GM19372 (cell line): ENCODE measurements around the gene PRMT3.
"Not testable (repeated sequence)": the region's sequence is repeated elsewhere in the genome, so short reads cannot be mapped to it uniquely, and the experiment has no call there.

Experiments
- ATAC-seq: cut with Tn5 transposase; IDR thresholded peaks from one replicate; pipeline ENCODE4 v1.9.1; 2021; ENCODE audit warnings: mild to moderate bottlenecking, low read depth, moderate library complexity; ENCODE audit not compliant: unreplicated experiment

Gene PRMT3

DNA sequence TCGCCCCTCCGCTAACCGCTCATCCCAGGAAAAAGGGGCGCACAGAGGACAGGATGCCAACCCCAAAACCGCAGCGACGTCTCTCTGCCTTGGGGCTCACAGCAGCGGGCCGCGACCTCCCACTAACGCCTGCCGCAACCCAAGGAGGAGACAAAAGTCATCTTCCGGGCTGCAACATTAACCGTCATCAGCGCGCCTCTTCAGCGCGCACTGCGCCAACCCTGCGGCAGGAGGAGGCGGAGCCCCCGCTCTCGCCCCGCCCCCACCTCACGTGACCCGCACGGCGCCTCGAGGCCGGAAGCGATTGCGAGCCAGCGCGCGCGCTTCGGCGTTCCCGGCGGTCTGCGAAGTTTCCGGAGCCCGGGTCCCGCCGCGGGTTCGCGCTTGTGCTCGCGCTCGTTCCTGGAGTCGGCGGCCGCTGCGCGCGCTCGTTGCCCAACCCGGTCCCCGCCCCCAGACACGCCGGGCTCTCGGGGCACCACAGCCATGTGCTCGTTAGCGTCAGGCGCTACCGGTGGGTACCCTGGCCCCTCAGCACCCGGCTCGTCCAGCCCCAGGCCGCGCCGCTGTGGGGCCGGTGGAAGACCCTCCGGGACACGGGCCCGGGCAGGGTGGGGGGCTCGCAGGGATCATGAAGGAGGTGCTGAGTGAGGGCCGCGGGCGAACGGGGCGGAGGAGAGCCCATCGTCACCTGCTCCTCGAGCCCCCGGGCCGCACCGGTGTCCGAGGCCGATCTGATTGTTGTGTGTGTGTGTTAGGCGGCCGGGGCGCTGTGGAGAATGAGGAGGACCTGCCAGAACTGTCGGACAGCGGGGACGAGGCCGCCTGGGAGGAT, at the start of gene PRMT3:
Gene PRMT3, plus strand, starts transcription at position 456 of the 835 bp plus-strand sequence. Its CDS starts 31 bp downstream, at position 487.
- ATAC-seq, result peak; percentile 80

DNA sequence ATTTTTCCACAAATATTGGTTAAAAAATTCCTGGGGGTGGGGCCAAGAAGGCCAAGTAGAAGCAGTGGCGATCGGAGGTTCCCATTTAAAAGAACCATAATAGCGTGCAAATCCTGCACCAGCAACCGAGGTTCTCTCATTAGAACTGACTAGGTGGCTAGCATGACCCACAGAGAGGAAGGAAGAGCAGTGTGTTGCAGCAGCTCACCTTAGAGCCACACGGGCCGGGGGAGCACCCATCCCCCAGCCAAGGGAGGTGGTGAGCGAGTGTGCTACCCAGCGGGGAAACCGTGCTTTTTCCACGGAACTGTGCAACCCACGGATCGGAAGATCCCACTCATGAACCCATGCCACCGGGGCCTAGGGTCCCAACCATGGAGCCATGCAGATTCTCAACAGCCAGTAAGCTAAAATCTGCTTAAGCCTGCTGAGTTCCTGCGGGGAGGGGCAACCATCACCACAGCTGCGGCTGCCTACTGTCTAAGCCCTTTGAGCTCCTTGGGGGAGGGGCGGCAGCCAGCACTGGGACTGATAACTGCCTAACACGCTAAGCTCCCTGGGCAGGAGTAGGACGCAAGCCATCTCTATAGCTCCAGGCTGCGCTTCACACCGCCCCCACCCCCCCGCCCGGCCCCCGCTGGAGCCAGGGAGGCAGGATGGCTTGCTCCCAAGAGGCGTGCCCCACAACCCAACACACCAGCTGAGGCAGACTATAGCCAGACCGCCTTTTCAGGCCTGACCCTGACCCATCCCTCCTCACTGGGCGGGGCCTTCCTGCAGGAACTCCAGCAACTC, 45.0 kb upstream of the PRMT3 start:
- ATAC-seq, result no peak

DNA sequence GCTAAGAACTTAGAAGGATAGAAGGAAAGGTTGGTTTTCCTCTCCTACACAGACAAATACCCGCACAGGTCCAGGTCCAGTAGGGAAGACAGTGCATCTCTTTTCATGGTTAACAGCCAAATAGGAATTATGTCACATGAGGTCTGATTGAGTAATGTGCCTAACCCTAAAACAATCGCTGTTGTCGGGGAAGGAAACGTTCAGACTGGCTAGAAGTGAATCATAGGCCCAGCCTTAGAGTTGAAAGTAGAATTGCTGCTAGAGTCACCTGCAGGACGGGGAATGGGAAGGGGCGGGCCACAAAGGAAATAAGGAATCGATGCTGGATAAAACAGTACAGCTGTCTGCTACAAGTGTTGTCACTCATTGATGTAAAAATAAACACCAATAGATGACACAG, 36.4 kb upstream of the PRMT3 start:
- ATAC-seq, result no peak

DNA sequence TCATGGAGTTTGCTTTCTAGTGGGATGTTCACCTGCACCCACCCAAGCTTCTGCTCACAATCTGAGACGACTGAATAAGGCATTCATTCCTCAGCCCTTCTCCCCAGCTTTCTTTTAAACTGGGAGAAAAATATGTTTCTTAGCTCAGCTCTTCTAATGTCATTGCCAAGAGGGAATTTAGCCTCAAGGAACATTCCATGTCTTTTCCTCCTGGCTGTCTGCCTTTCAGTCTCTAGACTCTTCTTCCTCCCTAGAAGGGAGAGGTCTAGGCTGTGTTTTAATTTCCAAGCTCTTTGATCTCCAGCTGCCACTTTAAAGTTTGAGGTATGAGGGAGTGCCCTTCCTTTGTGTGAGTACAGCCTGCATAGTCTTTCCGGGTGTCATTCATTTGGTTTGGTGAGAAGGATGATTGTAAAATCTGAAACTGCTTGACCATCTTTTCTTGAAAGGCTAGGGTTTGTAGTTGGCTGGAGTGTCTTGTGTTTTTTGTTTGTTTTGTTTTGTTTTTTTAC, 35.7 kb upstream of the PRMT3 start:
- ATAC-seq, result no peak

DNA sequence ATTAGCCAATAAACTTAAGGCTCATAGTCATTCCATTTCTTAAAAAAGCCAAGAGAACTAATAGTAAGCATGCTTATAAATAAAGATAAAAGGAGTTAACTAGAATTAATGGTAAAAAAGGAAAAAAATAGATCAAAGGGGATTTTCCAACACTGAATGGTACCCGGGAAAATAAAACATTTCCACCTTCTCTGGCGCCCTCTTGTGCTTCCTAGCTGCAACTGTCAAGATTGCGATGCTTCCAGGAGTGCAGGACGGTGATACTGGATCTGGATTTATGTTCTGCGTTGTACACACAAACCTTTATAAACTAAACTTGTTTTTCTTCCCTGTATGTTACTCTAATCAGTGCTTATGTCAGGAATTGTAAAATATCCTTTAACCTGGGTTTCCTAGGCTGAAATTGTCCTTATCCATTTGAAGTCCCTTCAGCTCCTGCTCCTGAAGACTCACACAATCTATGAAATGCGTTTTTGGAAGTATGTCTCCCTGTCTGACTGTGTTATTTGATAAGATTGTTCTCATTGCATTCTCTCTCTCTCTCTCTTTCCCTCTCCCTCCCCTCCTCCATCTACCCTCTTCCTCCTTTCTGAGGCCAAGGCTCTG, 33.6 kb upstream of the PRMT3 start:
- no peak for ATAC-seq

DNA sequence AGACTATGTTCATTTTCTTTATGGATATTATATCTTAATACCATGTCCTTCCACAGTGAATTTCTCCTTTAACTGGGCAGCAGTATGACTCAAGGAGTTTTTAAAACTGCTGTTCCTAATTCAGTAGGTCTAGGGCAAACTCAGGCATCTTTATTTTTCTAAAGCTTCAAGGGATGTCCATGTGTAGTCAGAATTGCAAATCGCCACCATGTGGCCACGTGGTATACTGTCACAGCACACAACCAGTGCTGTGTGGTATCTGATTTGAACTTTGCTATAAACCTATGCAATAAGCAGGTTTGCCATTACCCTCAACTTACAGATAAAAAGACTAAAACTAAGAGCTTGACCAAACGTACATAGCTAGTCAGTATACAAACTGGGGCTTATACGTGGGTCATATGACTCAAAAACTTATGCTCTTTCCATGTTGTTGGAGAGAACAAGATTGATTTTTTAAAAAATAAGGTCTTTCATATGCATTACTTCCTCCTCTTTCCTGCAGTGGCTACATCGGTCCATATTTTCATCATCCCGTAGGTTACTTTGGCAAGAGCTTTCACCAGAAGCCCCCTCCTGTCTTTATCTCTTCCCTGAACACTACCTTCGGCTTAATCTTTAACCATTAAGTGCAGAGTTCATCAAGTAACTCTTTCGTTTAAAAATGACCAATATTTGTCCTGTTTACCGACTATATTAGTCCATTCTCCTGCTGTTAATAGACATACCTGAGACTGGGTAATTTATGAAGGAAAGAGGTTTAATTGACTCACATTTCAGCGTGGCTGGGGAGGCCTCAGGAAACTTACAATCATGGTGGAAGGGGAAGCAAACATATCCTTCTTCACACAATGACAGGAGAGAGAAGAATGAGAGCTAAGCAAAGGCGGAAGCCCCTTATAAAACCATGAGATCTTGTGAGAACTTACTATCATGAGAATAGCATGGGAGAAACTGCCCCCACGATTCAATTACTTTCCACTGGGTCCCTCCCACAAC, 32.0 kb upstream of the PRMT3 start:
- ATAC-seq, result peak; percentile 77

DNA sequence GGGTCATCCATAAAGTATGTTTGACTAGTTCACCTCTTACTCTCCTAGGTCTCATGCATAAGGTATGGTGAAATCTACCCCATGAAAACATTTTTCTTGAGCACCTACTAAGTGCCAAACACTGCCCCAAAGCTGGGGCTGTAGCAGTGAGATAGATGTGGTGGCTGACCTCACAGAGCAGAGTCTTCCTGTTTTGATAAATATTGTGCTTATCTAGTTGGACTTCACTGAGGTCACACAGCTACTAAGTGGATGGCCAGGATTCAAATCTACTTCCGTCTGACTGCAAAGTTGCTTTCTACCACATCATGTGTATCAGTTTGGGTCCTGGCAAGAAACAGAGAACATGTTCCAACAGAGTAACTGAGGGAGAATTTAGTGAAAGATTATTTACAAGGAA, 30.4 kb upstream of the PRMT3 start:
- ATAC-seq, result no peak

DNA sequence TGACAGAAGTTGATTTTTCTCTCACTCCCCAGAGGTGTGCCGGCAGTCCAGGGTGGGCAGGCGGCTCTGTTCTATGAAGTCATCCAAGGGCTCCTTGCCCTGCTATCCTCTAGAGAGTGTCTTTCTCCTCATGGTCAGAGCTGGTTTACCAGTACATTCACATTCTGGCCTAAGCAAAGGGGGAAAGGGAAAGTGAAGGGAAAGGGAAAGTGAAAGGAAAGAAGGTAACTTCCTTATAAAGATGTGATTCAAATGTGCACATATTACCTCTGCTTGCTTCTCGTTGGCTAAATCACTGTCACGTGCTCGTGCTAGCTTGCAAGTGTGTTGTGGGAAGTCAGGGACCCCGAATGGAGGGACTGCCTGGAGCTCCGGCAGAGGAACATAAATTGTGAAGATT, 26.9 kb upstream of the PRMT3 start:
- ATAC-seq, result no peak

DNA sequence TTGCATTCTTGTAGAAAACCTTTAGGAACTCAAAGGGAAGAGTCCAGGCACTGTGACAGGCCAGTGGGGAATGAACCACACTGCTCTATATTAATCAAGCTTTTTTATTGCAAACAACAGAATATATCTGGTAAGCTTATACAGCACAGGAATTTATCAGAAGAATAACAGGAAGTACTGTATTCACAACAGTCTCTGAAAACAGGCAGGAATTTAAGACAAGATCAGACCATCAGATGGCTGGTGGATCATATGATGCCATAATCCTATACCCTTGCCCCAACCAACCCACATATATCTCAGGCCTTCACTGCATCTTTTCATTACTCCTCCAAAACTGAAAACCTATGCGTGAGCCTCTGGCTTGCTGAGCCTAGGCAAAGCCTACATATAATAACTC, 25.0 kb upstream of the PRMT3 start:
- no peak for ATAC-seq

DNA sequence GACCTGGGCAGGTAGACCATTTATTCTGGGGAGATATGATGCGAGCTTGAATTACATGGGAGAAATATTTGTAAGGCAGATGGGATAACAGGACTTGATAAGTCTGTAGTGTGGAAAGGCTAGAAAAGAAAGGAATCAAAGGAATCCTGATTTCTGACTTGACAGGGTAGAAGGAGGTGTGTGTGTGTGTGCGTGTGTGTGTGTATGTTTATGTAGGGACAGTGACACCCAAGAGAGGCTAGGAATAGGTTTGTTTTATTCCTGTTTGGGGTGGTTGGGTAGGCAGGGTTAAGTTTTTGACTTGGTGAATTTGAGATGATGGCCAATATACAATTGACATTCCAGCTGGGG, 24.4 kb upstream of the PRMT3 start:
- ATAC-seq, result peak; percentile 14

DNA sequence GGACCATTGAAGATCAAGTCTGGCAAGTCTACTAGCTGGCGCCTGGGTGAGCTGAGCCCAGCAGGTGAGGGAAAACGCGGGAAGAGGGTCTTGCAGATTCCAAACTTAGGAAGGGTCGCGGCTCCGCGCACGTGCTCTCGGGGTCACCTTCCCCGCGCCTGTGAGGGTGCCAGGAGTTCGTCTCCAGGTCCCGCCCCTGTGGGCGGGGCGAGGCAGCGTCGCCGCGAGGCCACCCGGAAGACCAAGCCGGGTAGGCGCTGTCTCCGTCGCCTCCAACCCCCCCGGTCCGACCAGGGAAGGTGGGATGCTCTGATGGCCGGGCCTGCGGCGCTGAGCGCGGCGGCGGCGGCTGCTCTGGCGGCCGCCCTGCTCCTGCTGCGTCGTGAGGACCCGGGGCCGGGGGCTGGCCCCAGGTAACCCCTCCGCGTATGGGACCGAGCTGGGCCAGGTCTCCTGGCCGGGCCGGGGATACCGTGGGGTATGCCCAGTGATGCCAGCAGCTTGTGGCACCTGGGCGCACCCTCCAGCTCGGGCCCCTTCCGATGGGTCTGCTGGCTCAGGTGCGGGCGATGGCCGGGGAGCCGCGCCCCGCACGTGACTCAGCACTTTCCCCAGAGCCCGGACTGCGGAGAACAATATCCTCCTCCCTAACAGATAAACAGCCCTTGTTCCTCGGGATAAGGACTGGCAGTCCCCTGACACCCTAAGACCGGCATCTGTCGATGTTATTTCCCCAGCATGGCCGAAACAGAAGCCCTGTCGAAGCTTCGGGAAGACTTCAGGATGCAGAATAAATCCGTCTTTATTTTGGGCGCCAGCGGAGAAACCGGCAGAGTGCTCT, 23.8 kb upstream of the PRMT3 start, which contains the start of gene HTATIP2:
Gene HTATIP2, plus strand, starts transcription at position 215 of the 841 bp plus-strand sequence. Its CDS starts 524 bp downstream, at position 739.
- peak; percentile 95 for ATAC-seq

DNA sequence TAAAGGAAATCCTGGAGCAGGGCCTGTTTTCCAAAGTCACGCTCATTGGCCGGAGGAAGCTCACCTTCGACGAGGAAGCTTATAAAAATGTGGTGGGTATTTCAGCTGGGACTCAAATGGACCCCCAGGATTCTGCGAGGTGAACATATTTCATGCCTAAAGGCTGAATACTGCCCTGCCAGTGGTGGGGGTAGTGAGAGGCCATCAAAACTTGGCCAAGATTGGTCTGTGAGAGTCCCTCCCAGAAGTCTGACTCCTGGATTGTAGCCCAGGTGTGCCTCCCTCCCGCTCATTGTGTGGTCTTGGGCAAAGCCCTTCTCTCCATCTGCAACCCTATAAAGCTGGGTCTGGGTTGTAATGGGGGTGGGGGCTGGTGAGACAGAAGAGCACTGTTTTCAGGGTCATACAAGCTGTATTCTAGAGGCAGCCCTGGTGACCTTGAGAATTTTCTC, 23.1 kb upstream of the PRMT3 start:
- no peak for ATAC-seq

DNA sequence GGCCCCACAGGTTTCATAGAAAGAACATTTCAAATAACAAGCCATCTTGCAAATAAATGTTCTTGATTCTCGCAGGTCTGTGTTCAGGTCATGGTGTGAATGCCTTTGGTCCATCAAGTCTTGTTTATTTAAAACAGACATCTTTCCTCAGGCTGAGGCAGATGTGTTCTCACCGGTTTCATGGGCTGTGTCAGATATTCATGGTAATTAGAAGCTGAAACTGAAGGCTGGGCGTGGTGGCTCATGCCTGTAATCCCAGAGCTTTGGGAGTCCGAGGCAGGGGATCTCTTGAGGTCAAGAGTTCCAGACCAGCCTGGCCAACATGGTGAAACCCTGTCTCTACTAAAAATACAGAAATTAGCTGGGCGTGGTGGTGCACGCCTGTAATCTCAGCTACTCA, 22.1 kb upstream of the PRMT3 start:
- ATAC-seq, result not testable (repeated sequence)

DNA sequence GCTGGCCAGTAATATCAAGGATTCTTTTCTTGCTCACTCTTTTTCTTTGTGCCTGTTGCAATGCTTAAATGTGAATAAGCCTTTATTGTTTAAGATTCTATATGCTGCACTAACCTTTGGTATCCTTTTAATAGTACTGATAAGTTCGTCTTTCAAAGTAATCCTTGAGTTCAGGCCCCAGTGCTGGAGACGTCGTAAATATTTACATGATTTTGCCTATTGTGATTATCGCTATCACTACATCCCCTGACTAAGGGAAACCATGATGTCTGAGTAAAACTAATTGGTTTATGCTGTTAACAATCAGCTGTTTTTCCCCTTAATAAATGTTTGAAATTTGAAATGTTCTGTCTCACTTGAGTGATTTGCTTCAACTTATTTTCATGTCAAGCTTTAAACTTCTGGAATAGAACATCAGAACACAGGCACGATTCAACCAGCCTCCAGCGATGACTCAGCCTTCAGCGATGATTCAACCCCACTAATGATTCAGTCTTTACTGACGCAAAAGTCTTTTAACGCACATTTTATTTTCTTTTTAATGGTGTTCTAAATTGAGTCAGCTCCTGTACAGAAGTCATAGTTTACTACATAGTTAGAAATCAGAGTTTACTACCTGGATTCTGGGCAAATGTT, 20.1 kb upstream of the PRMT3 start:
- ATAC-seq, result no peak

DNA sequence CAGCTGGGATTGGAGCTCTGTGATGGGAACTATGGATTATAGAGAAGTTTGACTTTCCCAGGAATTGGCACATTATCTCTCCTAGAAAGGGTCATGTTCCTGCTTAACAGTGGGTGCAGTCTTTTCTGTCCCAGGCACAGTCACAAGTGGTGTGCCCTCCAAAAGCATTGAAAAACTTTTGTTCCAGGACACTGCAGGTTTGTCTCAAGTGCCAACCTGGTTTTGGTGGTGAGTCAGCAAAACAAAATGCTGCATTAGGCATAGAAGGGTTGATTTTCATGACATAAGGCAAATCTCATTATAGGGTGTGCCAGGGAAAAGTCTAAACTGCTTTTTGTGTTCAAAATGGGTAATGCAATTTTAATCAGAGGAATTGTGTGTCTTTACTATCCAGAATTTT, 19.1 kb upstream of the PRMT3 start:
- no peak for ATAC-seq

DNA sequence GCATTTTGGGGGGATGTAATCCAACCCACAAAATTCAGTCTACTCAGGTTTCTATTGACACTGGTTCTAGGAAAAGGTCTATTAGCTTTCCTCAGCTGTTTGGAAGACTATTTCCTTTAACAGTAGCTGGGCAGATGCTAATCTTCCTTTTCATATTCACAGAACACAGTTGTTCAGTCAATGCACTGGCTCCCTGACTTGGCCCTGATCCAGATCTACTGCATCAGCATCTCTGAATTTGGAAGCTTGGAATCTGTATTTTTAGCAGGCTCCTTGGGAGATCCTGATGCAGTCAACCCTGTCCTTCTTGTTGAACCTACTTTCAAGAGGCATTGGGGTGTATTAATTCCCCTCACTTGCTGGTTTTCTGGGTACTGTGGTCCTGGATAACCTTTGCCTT, 17.7 kb upstream of the PRMT3 start:
- ATAC-seq, result no peak

DNA sequence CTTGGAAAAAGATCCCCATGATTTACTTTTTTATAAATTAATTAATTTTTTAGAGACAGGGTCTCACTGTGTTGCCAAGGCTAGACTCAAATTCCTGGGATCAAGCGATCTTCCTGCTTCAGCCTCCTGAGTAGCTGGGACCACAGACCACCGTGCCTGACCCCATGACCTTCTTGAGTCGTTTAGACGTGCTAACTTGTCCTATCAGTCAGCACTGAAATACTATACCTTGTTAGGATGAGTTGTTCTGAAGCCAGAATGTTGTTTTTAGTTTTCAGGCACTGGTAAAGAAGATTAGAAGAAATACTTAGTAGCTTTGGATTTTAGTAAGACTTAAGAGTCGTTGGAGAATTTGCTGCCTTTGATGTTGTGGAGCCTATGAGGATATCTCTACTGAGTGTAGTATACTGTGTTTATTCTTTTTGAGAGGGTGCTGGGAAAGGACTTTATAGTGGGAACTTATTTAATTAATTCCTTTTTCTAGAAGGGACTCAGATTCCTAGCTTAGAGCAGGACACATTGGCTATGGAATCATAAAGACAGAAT, 15.4 kb upstream of the PRMT3 start:
- ATAC-seq, result no peak

DNA sequence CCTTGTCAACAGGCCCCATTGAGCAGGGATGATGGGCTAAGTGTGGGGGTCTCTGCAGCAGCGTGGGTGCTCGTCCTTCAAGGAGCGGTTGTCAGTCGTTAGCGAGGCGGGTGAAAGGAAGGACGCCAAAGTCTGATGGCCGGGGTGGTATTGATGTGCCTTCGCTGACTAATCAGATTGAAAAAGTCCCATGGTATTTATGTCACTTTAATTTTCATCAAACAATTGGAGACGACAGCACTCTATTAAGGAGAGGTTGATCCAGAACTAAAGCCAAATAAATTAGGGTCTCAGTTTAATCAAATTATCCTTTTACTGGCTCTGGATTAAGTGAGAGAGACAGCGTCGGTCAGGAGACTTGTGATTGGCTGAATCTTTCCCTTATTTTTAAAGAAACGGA, 14.4 kb upstream of the PRMT3 start:
- no peak for ATAC-seq
